Psoas muscle (tissue), 8 donors: ENCODE measurements around the gene CAPZA2. TPM values are rescaled to one million over a fixed set of nuclear protein-coding genes. Genes with fewer than 3 reads are reported as not detected.
"Not testable (repeated sequence)": the region's sequence is repeated elsewhere in the genome, so short reads cannot be mapped to it uniquely, and the experiment has no call there.

ENCODE experiments used
- ATAC-seq, 4 donors: fragments of 200-7000 bp; cut with Tn5 transposase; one replicate each; pipeline ENCODE4 v1.9.1; 2020; ENCODE audit warnings: moderate library complexity in 3 of 4, mild to moderate bottlenecking in 2 of 4
- DNase-seq, 2 donors: peaks; one replicate each; pipeline ENCODE4 v3.0.0-alpha.2; 2020
- H3K27ac ChIP-seq: fragments of 200-600 bp; one replicate; pipeline ENCODE4 v1.8.0; 2022
- H3K27me3 ChIP-seq, 3 donors: fragments of 200-600 bp in 1 of 3; one replicate each; pipeline versions ENCODE4 v1.6.1 to v1.8.0; 2013 to 2022; ENCODE audit warnings: low read length in 2 of 3, mild to moderate bottlenecking in 2 of 3, moderate library complexity in 1 of 3; ENCODE audit not compliant: insufficient read depth in 3 of 3
- H3K36me3 ChIP-seq, 2 donors: fragments of 200-600 bp in 1 of 2; one replicate each; pipeline versions ENCODE4 v1.6.1 to v1.8.0; 2013 to 2022; ENCODE audit warnings: low read depth in 1 of 2, mild to moderate bottlenecking in 1 of 2, moderate library complexity in 1 of 2; ENCODE audit not compliant: insufficient read depth in 1 of 2
- H3K4me1 ChIP-seq: fragments of 200-600 bp; one replicate; pipeline ENCODE4 v1.8.0; 2022
- H3K4me3 ChIP-seq: fragments of 200-600 bp; one replicate; pipeline ENCODE4 v1.8.0; 2022; ENCODE audit warnings: mild to moderate bottlenecking
- H3K9me3 ChIP-seq: fragments of 200-600 bp; one replicate; pipeline ENCODE4 v1.8.0; 2022
- CTCF ChIP-seq: fragments of 200-600 bp; IDR thresholded peaks from one replicate; pipeline ENCODE4 v1.8.0; 2022; ENCODE audit warnings: antibody characterized with exemption
- WGBS, 3 donors: extraction: QIAGEN DNeasy Blood & Tissue Kit; methylation state at CpG; one replicate each; pipeline versions ENCODE4 v1.1.6 to v1.1.7; 2013; 5-methylcytosine and 5-hydroxymethylcytosine counted together
- intact Hi-C, 2 donors: fragments of 100-400 bp; cut with DNase I; formaldehyde crosslinking; loops; one replicate each; pipeline versions ENCODE4 v1.11.0 to v1.14.2; 2022
- polyA plus RNA-seq, 3 donors: library from polyadenylated mRNA; stranded (reverse); fragments of 200-250 nt; gene quantifications; one replicate each; pipeline ENCODE4 v1.2.3, GENCODE V29; 2013
- total RNA-seq, 4 donors: library from RNA; stranded (reverse); fragmentation: NEBNext Ultra II Directional in 2 of 4; extraction: Animal tissue kit (Norgen Biotek cat#: 25700) in 2 of 4; gene quantifications; one replicate each; pipeline versions ENCODE4 v1.2.1 to v1.2.4, GENCODE V29; 2021 to 2023
- donor health status: healthy with polysubstance abuse.
- donor health status: DM: no; HTN: no; CAD: no; lungs with moderate emphysema.
- donor health status: Bipolar disorder and iron deficiency.
- donor health status: healthy.
- donor health status: DM: yes; HTN: yes; CAD: no.
- donor health status: DM: no; HTN: no; CAD: no.
- donor health status: DM: no; HTN: no; CAD: no.
- donor health status: DM: yes; HTN: yes; CAD: no.

Gene CAPZA2
- total and polyA plus RNA-seq, 7 donors = 83.0 to 271 (median 152) TPM

- WGBS, 3 donors = 61 to 62% (median 62%) methylated on average over 4 of the region's 4 CpGs
- Histone ChIP-seq H3K4me3 (peak overlapping the region; percentile 17), H3K27ac (peak overlapping the region; percentile 100), H3K9me3 (no peaks in the 10 kb centered on the region), H3K27me3 (no peaks in the 10 kb centered on the region), H3K36me3 (no peaks in the 10 kb centered on the region), H3K4me1 (peaks cover 30% of the 10 kb centered on the region)
- DNase-seq (no peak), ATAC-seq (no peak)
- intact Hi-C loops = loop anchor here in 1 of 2 donors (1.0 kb wide), 1 partner anchor 39 kb away; no protein-coding TSS in a partner anchor
- no peak for TF ChIP-seq CTCF
Measured at GRCh38 chr7:116955801-116956476, 93.6 kb downstream of the CAPZA2 start.

- no peak for TF ChIP-seq CTCF
- no peaks in the 10 kb centered on the region for H3K27me3 ChIP-seq
- intact Hi-C loops = no loop called here
- DNase-seq (no peak), ATAC-seq (no peak)
- peak overlapping the region; percentile 17 for H3K4me3 ChIP-seq
- H3K4me1 ChIP-seq = peaks cover 30% of the 10 kb centered on the region
- H3K36me3 ChIP-seq = no peaks in the 10 kb centered on the region
- 67 to 74% (median 71%) methylated on average over 2 of the region's 2 CpGs for WGBS, 3 donors
- no peaks in the 10 kb centered on the region for H3K9me3 ChIP-seq
- H3K27ac ChIP-seq = peak overlapping the region; percentile 100
Measured at GRCh38 chr7:116956477-116956804, 94.1 kb downstream of the CAPZA2 start.

GRCh38 chr7:116957874-116958273 lies 95.5 kb downstream of the CAPZA2 start:
- Histone ChIP-seq H3K4me3 (no peak overlapping the region), H3K36me3 (no peaks in the 10 kb centered on the region), H3K27me3 (no peaks in the 10 kb centered on the region), H3K9me3 (no peaks in the 10 kb centered on the region), H3K27ac (no peak overlapping the region), H3K4me1 (peaks cover 29% of the 10 kb centered on the region)
- TF ChIP-seq CTCF = no peak
- WGBS, 3 donors = 86 to 96% (median 92%) methylated on average over 2 of the region's 2 CpGs
- intact Hi-C loops = no loop called here
- ATAC-seq (no peak), DNase-seq (no peak)

GRCh38 chr7:116961966-116962673 lies 99.7 kb downstream of the CAPZA2 start:
- peaks cover 23% of the 10 kb centered on the region for H3K4me1 ChIP-seq
- H3K27me3 ChIP-seq, H3K27ac ChIP-seq, H3K9me3 ChIP-seq, H3K4me3 ChIP-seq, intact Hi-C loops, H3K36me3 ChIP-seq, ATAC-seq, DNase-seq: not testable (repeated sequence)
- 92 to 96% (median 94%) methylated on average over 4 of the region's 4 CpGs for WGBS, 3 donors

- Histone ChIP-seq H3K4me1 (peaks cover 23% of the 10 kb centered on the region), H3K9me3 (no peaks in the 10 kb centered on the region), H3K36me3 (no peaks in the 10 kb centered on the region), H3K4me3 (no peak overlapping the region), H3K27me3 (no peaks in the 10 kb centered on the region), H3K27ac (peak overlapping the region; percentile 31)
- DNase-seq (no peak), ATAC-seq (peak; percentile 61 to 80 (median 80))
- intact Hi-C loops = no loop called here
- TF ChIP-seq CTCF = no peak
Measured at GRCh38 chr7:116963234-116963633, 100.8 kb downstream of the CAPZA2 start.
